ENCODE measurements around the gene NUTM2E. TPM values are rescaled to one million over a fixed set of nuclear protein-coding genes. Genes with fewer than 3 reads are reported as not detected.
A peak's percentile ranks its signal among the peaks of the same experiment; 100 is the strongest.
"Not testable (repeated sequence)": the region's sequence is repeated elsewhere in the genome, so short reads cannot be mapped to it uniquely, and the experiment has no call there.

Gene NUTM2E
- total RNA-seq = not detected

DNA sequence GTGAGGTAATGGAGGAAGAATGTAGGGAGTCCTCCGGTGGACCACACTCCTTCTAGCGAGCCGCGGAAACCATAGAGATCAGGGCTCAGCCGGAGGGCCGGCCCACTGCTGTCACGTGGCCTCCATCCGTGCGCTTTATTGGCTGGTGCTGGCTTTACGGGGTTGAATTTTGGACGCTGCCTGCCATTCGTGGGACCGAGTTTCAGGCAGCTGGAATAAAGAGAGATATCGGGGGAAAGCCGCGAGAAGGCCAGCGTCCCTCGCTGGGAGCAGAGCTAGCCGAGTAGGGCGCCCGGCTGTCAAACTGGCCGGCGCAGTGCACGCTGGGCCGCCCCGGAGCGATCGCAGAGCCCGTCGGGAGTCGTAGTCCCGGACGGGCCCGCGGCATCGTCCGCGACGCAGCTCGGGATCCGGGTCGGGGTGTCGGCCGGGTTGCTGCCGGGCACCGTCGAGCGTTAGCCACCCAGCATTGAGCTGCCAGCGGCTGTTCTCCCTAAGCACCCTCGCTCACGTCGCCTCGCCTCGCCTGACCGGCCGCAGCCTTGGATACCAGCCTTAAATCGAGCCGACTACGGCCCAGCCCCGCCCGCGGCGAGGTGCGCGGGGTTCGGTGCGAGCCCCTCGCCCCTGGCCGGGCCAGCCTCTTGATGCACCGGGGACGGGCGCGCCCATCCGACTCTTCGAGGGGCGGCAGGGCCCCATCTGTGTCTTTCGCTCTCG lies at the start of gene NUTM2E:
Gene NUTM2E, plus strand, starts transcription at position 244 of the 720 bp plus-strand sequence. CDS start 15,002 bp downstream, outside the sequence.
- H3K9me3 ChIP-seq; intact Hi-C loops (cut with DNase I); H3K27me3 ChIP-seq; H3K36me3 ChIP-seq: not testable (repeated sequence)
- peak; percentile 29 to 69 for TF ChIP-seq POLR2AphosphoS5 (IDR thresholded peaks at IDR 0.05)
- Histone ChIP-seq H3K4me3 (peak within 1 kb of the TSS; percentile 57 to 69 (median 58)), H3K27ac (replicated peaks in 1 of 4) (peak within 1 kb of the TSS; percentile 81 to 91 (median 88)), H3K4me1 (peaks cover 4 to 24% (median 14%) of the 10 kb centered on the region in 4 donors)
- no CpG with 5 or more reads among the region's 78 CpGs for WGBS
- DNase-seq (ENCODE audit: extremely low spot score) = peak; percentile 92

- H3K36me3 ChIP-seq; H3K27me3 ChIP-seq; DNase-seq (ENCODE audit: extremely low spot score); H3K4me1 ChIP-seq; H3K27ac ChIP-seq (replicated peaks in 1 of 4); intact Hi-C loops (cut with DNase I); H3K4me3 ChIP-seq; H3K9me3 ChIP-seq: not testable (repeated sequence)
These were observed 48.5 kb upstream of the NUTM2E start for GRCh38 chr10:79777997-79778396.

GRCh38 chr10:79779310-79779938 lies 47.1 kb upstream of the NUTM2E start:
- H3K36me3 ChIP-seq; H3K27ac ChIP-seq (replicated peaks in 1 of 4); H3K4me3 ChIP-seq; H3K9me3 ChIP-seq; intact Hi-C loops (cut with DNase I); H3K4me1 ChIP-seq; H3K27me3 ChIP-seq: not testable (repeated sequence)
- DNase-seq (ENCODE audit: extremely low spot score) = peak; percentile 89
- WGBS = 14% methylated on average over 3 of the region's 14 CpGs
- peak in 2 of 3 experiments; percentile 40 to 68 for TF ChIP-seq CTCF (IDR thresholded peaks at IDR 0.05)

GRCh38 chr10:79779992-79780391 lies 46.5 kb upstream of the NUTM2E start:
- H3K4me1 ChIP-seq; H3K36me3 ChIP-seq; H3K9me3 ChIP-seq; intact Hi-C loops (cut with DNase I); H3K27me3 ChIP-seq; H3K4me3 ChIP-seq; DNase-seq (ENCODE audit: extremely low spot score); H3K27ac ChIP-seq (replicated peaks in 1 of 4): not testable (repeated sequence)
- WGBS = no CpG with 5 or more reads among the region's 2 CpGs

DNA sequence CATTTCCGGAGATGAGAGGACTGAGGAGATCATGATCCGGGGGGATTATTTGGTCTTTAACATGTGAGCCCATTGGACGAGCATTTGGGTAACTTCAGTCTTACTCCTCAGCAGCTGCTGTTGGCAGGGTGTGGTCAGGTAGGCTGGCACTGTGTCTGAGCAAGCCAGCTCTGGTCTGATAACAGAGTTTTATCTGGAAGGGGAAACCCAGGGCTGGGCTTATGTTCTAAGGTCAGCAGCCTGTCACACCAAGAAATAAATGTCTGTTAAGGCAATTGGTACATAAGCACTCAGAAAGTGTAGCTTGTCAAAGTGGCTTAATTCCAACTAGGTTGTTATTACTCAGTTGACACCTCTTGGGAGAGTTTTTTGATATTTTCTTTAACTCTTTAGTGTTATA lies 45.0 kb upstream of the NUTM2E start:
- H3K9me3 ChIP-seq; H3K36me3 ChIP-seq; intact Hi-C loops (cut with DNase I); DNase-seq (ENCODE audit: extremely low spot score); H3K4me3 ChIP-seq; H3K27ac ChIP-seq (replicated peaks in 1 of 4); H3K4me1 ChIP-seq; H3K27me3 ChIP-seq: not testable (repeated sequence)
- WGBS = 97% methylated on average over 3 of the region's 3 CpGs

DNA sequence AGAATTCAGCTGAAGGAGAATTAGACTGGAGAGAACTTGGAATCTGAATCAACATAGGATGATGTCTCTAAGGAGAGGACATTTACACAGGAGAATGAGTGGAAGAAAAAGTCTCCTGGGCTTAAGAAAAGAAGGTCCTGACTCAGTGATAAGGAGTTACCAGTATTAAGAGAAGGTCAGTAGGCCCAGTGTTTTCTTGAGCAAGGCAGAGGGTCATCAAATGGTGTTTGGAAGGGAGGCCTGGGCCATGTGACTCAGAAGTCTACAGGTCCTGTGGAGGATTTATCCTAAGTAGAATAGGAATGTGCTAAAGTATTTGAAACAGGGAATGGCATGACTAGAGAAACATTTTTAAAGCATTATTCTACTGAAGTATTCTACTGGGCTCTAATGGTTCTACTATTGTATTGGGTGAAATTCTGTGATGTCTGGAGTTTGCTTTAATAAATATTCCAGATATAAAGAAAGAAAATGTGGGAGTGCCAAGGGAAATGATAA lies 39.0 kb upstream of the NUTM2E start:
- H3K27ac ChIP-seq (replicated peaks in 1 of 4); intact Hi-C loops (cut with DNase I); DNase-seq (ENCODE audit: extremely low spot score); H3K4me1 ChIP-seq; H3K9me3 ChIP-seq; H3K27me3 ChIP-seq; H3K4me3 ChIP-seq; H3K36me3 ChIP-seq: not testable (repeated sequence)

- DNase-seq (ENCODE audit: extremely low spot score); H3K4me1 ChIP-seq; intact Hi-C loops (cut with DNase I); H3K36me3 ChIP-seq; H3K9me3 ChIP-seq; H3K27ac ChIP-seq (replicated peaks in 1 of 4); H3K4me3 ChIP-seq; H3K27me3 ChIP-seq: not testable (repeated sequence)
- WGBS = 100% methylated on average over 1 of the region's 2 CpGs
These were observed 37.2 kb upstream of the NUTM2E start for GRCh38 chr10:79789351-79789750.

DNA sequence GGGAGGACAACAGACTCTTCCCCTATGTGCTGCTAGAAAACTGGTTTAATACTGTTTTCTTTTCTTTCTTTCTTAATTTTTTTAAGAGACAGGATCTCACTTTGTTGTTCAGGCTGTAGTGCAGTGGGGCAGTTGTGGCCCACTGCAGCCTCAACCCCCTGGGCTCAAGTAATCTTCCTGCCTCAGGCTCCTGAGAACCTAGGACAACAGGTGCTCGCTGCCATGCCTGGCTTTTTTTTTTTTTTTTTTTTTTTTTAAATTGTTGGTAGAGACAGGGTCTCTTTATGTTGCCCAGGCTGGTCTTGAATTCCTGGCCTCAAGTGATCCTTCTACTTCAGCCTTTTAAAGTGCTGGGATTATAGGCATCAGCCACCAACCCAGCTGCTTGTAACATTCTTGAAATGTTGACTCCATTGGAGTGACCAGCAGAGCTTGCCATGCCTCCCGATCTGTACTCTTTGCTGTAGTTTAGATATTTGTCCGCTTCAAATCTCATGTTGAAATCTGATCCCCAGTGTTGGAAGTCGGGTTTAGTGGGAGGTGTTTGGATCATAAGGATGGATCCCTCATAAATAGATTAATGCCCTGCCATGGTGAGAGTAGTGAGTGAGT lies 34.5 kb upstream of the NUTM2E start:
- H3K27me3 ChIP-seq; H3K4me1 ChIP-seq; H3K27ac ChIP-seq (replicated peaks in 1 of 4); DNase-seq (ENCODE audit: extremely low spot score); H3K36me3 ChIP-seq; H3K4me3 ChIP-seq; H3K9me3 ChIP-seq; intact Hi-C loops (cut with DNase I): not testable (repeated sequence)
- WGBS = 81% methylated on average over 3 of the region's 4 CpGs

DNA sequence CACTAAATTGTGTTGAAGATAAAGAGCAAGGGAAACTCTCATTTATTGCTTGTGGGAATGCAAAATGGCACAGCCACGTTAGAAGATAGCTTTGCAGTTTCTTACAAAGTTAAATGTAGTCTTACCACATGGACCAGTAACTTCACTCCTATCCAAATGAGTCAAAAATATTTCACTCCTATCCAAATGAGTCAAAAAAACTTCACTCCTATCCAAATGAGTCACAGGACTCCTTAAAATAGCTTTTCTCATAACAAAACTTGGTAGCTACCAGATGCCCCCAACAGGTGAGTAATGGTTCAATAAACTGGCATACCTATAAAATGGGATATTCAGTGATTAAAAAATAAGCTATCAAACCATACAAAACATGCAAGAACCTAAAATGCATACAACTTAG lies 27.2 kb upstream of the NUTM2E start:
- H3K27me3 ChIP-seq; H3K9me3 ChIP-seq; H3K4me3 ChIP-seq; H3K4me1 ChIP-seq; intact Hi-C loops (cut with DNase I); H3K27ac ChIP-seq (replicated peaks in 1 of 4); DNase-seq (ENCODE audit: extremely low spot score); H3K36me3 ChIP-seq: not testable (repeated sequence)
- no CpG with 5 or more reads among the region's 1 CpG for WGBS

GRCh38 chr10:79805857-79806256 lies 20.7 kb upstream of the NUTM2E start:
- intact Hi-C loops (cut with DNase I); H3K4me3 ChIP-seq; DNase-seq (ENCODE audit: extremely low spot score); H3K27ac ChIP-seq (replicated peaks in 1 of 4); H3K9me3 ChIP-seq; H3K4me1 ChIP-seq; H3K27me3 ChIP-seq; H3K36me3 ChIP-seq: not testable (repeated sequence)
- 85% methylated on average over 2 of the region's 2 CpGs for WGBS

GRCh38 chr10:79811895-79812294 lies 14.6 kb upstream of the NUTM2E start:
- H3K4me1 ChIP-seq; intact Hi-C loops (cut with DNase I); H3K27me3 ChIP-seq; H3K4me3 ChIP-seq; H3K27ac ChIP-seq (replicated peaks in 1 of 4); H3K9me3 ChIP-seq; DNase-seq (ENCODE audit: extremely low spot score); H3K36me3 ChIP-seq: not testable (repeated sequence)
